ENCODE measurements around the gene PPM1A. TPM values are rescaled to one million over a fixed set of nuclear protein-coding genes. Genes with fewer than 3 reads are reported as not detected.
A peak's percentile ranks its signal among the peaks of the same experiment; 100 is the strongest.

PPM1A gene
- total RNA-seq, 1 experiment from 2014 or later = 41.7 TPM

GRCh38 chr14:60287452-60287851, 38.4 kb downstream of the PPM1A start:
- Histone ChIP-seq H3K27me3 (ENCODE audit: insufficient read depth, low read length) (no peaks in the 10 kb centered on the region), H3K23ac (ENCODE audit: insufficient read length, low read depth, low read length) (no peak overlapping the region), H4K20me1 (ENCODE audit: control insufficient read depth, insufficient read depth, insufficient read length) (no peaks in the 10 kb centered on the region), H3K4me1 (ENCODE audit: insufficient read depth, low read length) (no peaks in the 10 kb centered on the region), H2BK5ac (ENCODE audit: insufficient read length, low read length) (no peak overlapping the region), H3K23me2 (ENCODE audit: insufficient read length, low read depth, low read length, poor library complexity, severe bottlenecking) (no peaks in the 10 kb centered on the region), H3K4ac (ENCODE audit: low read depth, low read length) (no peak overlapping the region), H2BK20ac (ENCODE audit: low read depth, low read length, poor library complexity, severe bottlenecking) (no peak overlapping the region), H3K14ac (ENCODE audit: insufficient read depth, low read length) (no peak overlapping the region), H3K79me2 (ENCODE audit: insufficient read depth, low read length) (no peaks in the 10 kb centered on the region), H3K56ac (ENCODE audit: insufficient read length, low read depth, low read length) (no peak overlapping the region), H3K9me3 (ENCODE audit: control insufficient read depth, low read depth, low read length) (no peaks in the 10 kb centered on the region), H3K4me2 (ENCODE audit: insufficient read depth, insufficient read length, low read length) (no peak overlapping the region), H3T11ph (ENCODE audit: low read length) (no peak overlapping the region), H3K27ac (ENCODE audit: insufficient read length, low read depth, low read length) (no peak overlapping the region), H2BK15ac (ENCODE audit: low read depth, low read length) (no peak overlapping the region), H4K5ac (ENCODE audit: insufficient read length, low read depth, low read length) (no peak overlapping the region), H2AK5ac (ENCODE audit: insufficient read length, low read length) (no peak overlapping the region), H3K18ac (ENCODE audit: insufficient read length, low read depth, low read length) (no peak overlapping the region), H4K8ac (replicated peaks; ENCODE audit: insufficient read length, low read depth, low read length) (no peak overlapping the region), H2BK12ac (ENCODE audit: insufficient read length, low read depth, low read length) (no peak overlapping the region), H3K79me1 (ENCODE audit: insufficient read depth, low read depth, low read length, poor library complexity, severe bottlenecking) (peaks cover 3% of the 10 kb centered on the region), H2AFZ (ENCODE audit: low read length) (no peak overlapping the region), H3K9ac (ENCODE audit: extremely low read depth, insufficient read length, low read length) (peak overlapping the region; percentile 23), H4K91ac (ENCODE audit: insufficient read length, low read depth, low read length) (no peak overlapping the region), H2BK120ac (ENCODE audit: low read depth, low read length, poor library complexity, severe bottlenecking) (no peak overlapping the region)
- TF ChIP-seq, protein P1, sequence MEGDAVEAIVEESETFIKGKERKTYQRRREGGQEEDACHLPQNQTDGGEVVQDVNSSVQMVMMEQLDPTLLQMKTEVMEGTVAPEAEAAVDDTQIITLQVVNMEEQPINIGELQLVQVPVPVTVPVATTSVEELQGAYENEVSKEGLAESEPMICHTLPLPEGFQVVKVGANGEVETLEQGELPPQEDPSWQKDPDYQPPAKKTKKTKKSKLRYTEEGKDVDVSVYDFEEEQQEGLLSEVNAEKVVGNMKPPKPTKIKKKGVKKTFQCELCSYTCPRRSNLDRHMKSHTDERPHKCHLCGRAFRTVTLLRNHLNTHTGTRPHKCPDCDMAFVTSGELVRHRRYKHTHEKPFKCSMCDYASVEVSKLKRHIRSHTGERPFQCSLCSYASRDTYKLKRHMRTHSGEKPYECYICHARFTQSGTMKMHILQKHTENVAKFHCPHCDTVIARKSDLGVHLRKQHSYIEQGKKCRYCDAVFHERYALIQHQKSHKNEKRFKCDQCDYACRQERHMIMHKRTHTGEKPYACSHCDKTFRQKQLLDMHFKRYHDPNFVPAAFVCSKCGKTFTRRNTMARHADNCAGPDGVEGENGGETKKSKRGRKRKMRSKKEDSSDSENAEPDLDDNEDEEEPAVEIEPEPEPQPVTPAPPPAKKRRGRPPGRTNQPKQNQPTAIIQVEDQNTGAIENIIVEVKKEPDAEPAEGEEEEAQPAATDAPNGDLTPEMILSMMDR (conservative IDR thresholded peaks at IDR 0.05) = no peak
- H3K36me3 Mint-ChIP-seq (ENCODE audit: insufficient read depth in 1 of 3, low read depth in 3 of 3) = peaks cover 17 to 31% (median 31%) of the 10 kb centered on the region in 3 experiments
- no peak overlapping the region for H3K4me3 Mint-ChIP-seq
- no peak for DNase-seq
- no peaks in the 10 kb centered on the region; a peak in 1 of 5 replicates for H3K9me3 Mint-ChIP-seq
- H3K4me1 Mint-ChIP-seq = peaks cover 10% of the 10 kb centered on the region in 2 experiments
- H3K27me3 Mint-ChIP-seq (ENCODE audit: low read depth) = no peaks in the 10 kb centered on the region
- peak overlapping the region in 2 of 3 experiments; percentile 35 to 81; a peak in 1 of 7 replicates for H3K27ac Mint-ChIP-seq

Measured in H9 (cell line).